Measurements from ENCODE around the gene PROX1.

Gene PROX1

GRCh38 chr1:213982289-213982671 lies 5.5 kb upstream of the PROX1 start:
- DNase-seq, result no peak

GRCh38 chr1:213982672-213983492 lies 4.9 kb upstream of the PROX1 start:
- DNase-seq, result no peak

GRCh38 chr1:213983493-213984386 lies 4.0 kb upstream of the PROX1 start:
- DNase-seq, result no peak

GRCh38 chr1:213984387-213985208 lies 3.2 kb upstream of the PROX1 start:
- DNase-seq, result no peak

- no peak for DNase-seq
These were observed 2.4 kb upstream of the PROX1 start for GRCh38 chr1:213985209-213986019.

- DNase-seq, result no peak
These were observed 1.5 kb upstream of the PROX1 start for GRCh38 chr1:213986020-213986924.

GRCh38 chr1:213986925-213987250 lies 885 bp upstream of the PROX1 start:
- DNase-seq, result no peak

GRCh38 chr1:213987422-213987926 lies 299 bp upstream of the PROX1 start:
- no peak for DNase-seq

- no peak for DNase-seq
These were observed 781 bp downstream of the PROX1 start for GRCh38 chr1:213988507-213989001.

- DNase-seq, result no peak
These were observed 1.5 kb downstream of the PROX1 start for GRCh38 chr1:213989002-213989855.

- no peak for DNase-seq
These were observed 6.2 kb downstream of the PROX1 start for GRCh38 chr1:213993929-213994328.

- no peak for DNase-seq
These were observed 7.1 kb downstream of the PROX1 start for GRCh38 chr1:213994888-213995287.

GRCh38 chr1:213995603-213996002 lies 7.8 kb downstream of the PROX1 start:
- DNase-seq, result no peak

- DNase-seq, result no peak
These were observed 8.7 kb downstream of the PROX1 start for GRCh38 chr1:213996320-213997037.

GRCh38 chr1:213997038-213997771 lies 9.4 kb downstream of the PROX1 start:
- DNase-seq, result no peak

GRCh38 chr1:213997772-213998107 lies 10.0 kb downstream of the PROX1 start:
- DNase-seq, result no peak

- no peak for DNase-seq
These were observed 11.0 kb downstream of the PROX1 start for GRCh38 chr1:213998785-213999184.

GRCh38 chr1:213999732-214000131 lies 12.0 kb downstream of the PROX1 start:
- DNase-seq, result no peak

GRCh38 chr1:214002060-214002459 lies 14.3 kb downstream of the PROX1 start:
- DNase-seq, result no peak

Data from SIG-M5 (cell line).